ENCODE data around the gene ZMIZ2.
"Not testable (repeated sequence)": the region's sequence is repeated elsewhere in the genome, so short reads cannot be mapped to it uniquely, and the experiment has no call there.

The ZMIZ2 gene

DNA sequence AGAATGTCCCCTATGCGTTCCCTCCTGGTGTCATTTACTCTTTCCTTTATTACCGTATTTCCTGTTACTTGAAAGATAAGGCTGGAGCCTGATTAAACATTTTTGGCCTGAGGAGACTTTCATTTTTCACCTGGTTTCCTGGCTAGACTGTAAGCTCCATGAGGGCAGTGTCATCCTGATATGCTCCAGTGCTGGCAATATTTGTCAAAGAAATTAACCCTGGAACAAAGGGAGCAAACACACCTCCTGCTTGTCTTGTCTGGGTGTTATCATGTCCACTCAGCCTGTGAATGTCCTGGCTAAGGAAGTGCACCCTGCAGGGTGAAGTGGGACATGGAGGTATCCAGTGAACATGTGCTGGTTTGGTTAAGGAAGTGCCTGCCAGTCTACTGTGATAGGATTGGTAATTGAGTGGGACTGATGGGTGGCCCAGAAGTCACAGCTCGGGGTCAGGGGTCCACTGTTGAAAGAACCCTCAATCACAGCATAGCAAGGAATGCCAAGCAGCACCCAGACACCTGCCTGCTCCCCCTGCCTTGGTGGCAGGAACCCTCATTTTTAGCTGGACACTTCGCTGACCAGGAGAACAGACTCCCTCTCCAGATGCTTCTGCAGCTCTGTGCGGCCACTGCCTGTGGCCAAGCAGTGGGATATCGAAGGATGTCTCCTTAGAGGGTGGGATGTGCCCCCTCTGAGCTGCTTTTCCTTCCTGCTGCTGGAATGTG, 26.9 kb downstream of the ZMIZ2 start:
- DNase-seq = no peak

DNA sequence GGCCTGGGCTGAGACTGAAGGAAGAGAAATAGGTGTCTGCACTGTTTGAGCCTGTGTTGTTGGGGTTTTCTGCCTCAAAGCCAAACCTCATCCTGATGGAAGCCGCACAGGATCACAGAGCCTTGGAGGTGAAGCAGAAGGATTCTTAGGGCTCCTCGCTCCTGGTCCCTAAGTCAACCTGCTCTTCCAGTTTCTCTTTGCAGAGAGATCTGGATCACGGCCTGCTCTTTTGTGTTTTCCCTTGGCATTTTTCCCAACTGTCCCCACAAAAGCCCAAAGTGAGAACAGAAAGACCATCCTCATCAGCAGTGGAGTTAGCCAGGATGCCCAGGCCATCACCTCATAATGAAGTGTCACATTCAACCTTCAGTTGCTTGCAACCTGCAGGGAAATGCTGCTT, 27.6 kb downstream of the ZMIZ2 start:
- DNase-seq = no peak

GRCh38 chr7:44782460-44782859, 33.8 kb downstream of the ZMIZ2 start:
- no peak for DNase-seq

GRCh38 chr7:44783407-44783806, 34.8 kb downstream of the ZMIZ2 start:
- DNase-seq = no peak

- no peak for DNase-seq
Observed at GRCh38 chr7:44784364-44784763, 35.7 kb downstream of the ZMIZ2 start.

DNA sequence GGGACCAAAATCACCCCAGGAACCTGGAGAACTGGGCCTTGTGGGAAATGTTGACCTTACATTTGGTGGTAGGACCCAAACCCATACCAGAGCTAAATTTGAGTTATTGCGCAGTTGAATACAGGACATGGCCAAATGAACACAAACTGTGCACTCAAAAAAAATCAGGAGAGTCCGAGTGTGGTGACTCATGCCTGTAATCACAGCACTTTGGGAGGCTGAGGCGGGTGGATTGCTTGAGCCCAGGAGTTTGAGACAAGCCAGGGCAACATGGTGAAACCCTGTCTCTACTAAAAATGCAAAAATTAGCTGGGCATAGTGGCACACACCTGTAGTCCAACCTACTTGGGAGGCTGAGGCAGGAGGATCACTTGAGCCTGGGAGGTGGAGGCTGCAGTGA, 36.6 kb downstream of the ZMIZ2 start:
- not testable (repeated sequence) for DNase-seq

DNA sequence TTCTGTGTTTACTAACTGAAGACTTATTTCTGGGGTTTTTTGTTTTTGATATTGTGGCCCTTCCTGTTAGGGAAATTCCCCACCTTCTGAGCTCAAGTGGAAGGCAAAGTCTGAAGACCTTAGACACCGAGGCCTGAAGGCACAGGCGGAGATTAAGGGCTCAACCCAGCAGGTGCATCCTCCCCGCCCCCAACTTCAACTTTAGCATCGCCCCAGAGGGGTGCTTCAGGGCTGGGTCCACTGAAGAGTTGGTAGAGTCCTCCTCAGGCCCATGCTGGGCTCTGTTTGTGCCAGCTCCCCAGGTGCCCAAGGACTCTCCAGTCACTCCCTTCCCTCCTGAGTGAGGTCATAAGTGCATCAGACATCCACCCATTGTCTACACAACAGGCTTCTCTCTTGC, 38.4 kb downstream of the ZMIZ2 start:
- DNase-seq = no peak

- no peak for DNase-seq
Observed at GRCh38 chr7:44787762-44788161, 39.1 kb downstream of the ZMIZ2 start.

GRCh38 chr7:44789990-44790389, 41.3 kb downstream of the ZMIZ2 start:
- no peak for DNase-seq

GRCh38 chr7:44791278-44792219, 42.9 kb downstream of the ZMIZ2 start:
- DNase-seq = no peak

- no peak for DNase-seq
Observed at GRCh38 chr7:44793919-44794318, 45.3 kb downstream of the ZMIZ2 start.

DNA sequence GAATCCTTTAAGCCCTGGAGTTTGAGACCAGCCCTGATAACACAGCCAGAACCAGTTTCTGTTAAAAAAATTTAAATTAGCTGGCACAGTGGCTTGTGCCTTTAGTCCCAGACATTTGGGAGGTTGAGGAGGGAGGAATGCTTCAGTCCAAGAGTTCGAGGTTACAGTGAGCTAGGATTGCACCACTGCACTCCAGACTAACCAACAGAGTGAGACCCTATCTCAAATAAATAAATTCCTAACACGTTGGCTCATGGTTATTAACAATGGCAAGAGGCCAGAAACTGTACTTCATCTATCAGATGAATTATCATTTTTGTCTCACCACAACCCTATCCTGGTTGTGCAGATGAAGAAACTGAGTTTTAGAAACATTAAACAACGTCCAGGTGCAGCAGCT, 45.7 kb downstream of the ZMIZ2 start:
- no peak for DNase-seq

- DNase-seq = no peak
Observed at GRCh38 chr7:44796034-44796503, 47.4 kb downstream of the ZMIZ2 start.

DNA sequence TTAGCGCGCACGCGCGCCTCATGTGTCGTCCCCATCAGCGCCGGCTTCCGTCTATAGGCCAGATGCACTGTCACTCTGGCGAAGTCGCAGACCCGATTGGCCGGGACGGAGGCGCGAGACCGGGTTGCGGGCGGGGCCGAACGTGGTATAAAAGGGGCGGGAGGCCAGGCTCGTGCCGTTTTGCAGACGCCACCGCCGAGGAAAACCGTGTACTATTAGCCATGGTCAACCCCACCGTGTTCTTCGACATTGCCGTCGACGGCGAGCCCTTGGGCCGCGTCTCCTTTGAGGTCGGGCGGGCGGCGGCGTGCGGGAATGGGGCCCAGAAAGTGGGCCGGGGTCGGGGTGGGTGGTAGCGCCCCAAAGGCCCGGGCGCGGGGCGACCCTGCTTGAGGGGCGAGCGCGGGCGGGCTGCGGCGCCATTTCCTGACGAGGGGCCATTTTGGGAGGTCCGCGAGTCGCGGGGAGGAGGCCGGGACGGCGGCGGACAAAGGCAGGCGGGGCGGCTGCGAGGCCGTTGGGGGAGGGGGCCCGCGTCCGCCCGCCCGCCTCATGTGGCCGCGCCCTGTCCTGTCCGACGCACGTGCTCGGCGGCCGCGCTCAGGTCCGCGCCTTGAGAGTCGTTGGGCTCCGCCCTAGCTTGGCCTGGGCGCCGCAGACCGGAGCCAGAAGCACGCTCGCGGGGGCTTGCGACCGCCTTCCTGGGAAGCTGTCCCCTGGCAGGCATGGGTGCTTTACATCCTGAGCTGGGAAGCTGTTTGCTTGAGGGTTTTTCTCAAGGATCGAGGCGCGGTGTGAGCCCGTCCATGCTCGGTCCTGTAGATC, 48.1 kb downstream of the ZMIZ2 start, which contains the start of gene PPIA:
Gene PPIA, plus strand, starts transcription at position 178 of the 825 bp plus-strand sequence. Its CDS starts 44 bp downstream, at position 222.
- peak; percentile 98 for DNase-seq

GRCh38 chr7:44797329-44798258, 48.9 kb downstream of the ZMIZ2 start:
- DNase-seq = peak; percentile 92

DNA sequence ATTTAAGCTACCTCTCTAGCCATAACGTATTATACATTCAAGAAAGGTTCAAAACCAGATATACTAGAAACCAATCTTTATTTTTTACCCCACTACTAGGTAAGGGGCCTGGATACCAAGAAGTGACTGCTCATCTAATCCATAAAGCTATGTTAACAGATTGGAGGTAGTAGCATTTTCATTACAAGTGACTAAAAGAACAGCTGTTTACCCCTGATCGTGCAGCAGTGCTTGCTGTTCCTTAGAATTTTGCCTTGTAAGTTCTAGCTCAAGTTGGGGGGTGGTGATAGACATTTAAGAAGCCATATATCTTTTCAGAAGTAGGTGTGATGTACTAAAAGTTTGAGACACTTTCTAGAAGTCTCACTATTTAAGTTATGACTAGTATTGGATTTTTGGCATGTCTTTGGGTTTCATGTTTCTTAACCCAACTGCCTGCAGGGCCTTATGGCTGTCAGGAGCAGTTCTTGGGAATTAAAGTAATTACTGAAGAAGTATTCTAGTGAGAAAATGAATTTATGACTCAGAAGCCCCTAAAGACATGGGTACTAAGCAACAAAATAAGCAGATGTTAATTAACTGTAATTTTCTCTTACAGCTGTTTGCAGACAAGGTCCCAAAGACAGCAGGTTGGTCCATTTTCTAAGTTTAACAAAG, 50.1 kb downstream of the ZMIZ2 start:
- DNase-seq = no peak

GRCh38 chr7:44799939-44800338, 51.3 kb downstream of the ZMIZ2 start:
- no peak for DNase-seq

DNA sequence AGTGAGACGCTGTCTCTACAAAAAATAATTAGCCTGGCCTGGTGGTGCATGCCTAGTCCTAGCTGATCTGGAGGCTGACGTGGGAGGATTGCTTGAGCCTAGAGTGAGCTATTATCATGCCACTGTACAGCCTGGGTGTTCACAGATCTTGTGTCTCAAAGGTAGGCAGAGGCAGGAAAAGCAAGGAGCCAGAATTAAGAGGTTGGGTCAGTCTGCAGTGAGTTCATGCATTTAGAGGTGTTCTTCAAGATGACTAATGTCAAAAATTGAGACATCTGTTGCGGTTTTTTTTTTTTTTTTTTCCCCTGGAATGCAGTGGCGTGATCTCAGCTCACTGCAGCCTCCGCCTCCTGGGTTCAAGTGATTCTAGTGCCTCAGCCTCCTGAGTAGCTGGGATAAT, 53.2 kb downstream of the ZMIZ2 start:
- no peak for DNase-seq

- DNase-seq = no peak
Observed at GRCh38 chr7:44802418-44803025, 53.9 kb downstream of the ZMIZ2 start.

DNA sequence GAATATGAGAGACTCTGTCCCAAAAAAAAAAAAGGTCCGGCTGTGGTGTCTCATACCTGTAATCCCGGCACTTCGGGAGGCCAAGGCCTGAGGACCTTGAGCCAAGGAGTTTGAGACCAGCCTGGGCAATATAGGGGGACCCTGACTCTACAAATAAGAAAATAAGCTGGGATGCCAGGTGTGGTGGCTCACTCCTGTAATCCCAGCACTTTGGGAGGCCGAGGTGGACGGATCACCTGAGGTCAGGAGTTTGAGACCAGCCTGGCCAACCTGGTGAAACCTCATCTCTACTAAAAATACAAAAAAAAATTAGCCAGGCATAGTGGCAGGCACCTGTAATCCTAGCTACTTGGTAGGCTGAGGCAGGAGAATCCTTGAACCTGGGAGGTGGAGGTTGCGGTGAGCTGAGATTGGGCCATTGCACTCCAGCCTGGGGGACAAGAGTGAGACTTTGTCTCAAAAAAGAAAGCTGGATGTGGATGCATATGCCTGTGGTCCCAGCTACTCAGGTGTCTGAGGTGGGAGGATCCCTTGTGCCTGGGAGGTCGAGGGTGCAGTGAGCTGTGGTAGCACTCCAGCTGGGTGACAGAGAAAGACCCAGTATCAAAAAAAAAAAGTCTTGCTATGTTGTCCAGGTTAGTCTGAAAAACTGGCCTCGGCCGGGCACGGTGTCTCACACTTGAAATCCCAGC, 55.3 kb downstream of the ZMIZ2 start:
- DNase-seq = not testable (repeated sequence)
